ENCODE data around the gene ACTL9.

ACTL9 gene

GRCh38 chr19:8673276-8673891 lies 25.2 kb downstream of the ACTL9 start:
- Histone ChIP-seq H3K27me3 (ENCODE audit: control insufficient read depth, insufficient read depth, low read length) (no peaks in the 10 kb centered on the region), H3K4me2 (ENCODE audit: low read length) (no peak overlapping the region), H3K9ac (no peak overlapping the region), H3K4me1 (no peaks in the 10 kb centered on the region), H2AFZ (no peak overlapping the region), H3K27ac (no peak overlapping the region), H3K79me2 (no peaks in the 10 kb centered on the region), H3K36me3 (ENCODE audit: control insufficient read depth, insufficient read depth, low read length) (no peaks in the 10 kb centered on the region), H3K9me3 (ENCODE audit: control insufficient read depth, low read length) (no peaks in the 10 kb centered on the region), H3K4me3 (ENCODE audit: low read depth, low read length) (no peak overlapping the region)
- TF ChIP-seq CTCF (IDR thresholded peaks at IDR 0.05), result no peak

GRCh38 chr19:8666814-8667405 lies 31.7 kb downstream of the ACTL9 start:
- Histone ChIP-seq H3K27me3 (ENCODE audit: control insufficient read depth, insufficient read depth, low read length) (no peaks in the 10 kb centered on the region), H3K4me1 (no peaks in the 10 kb centered on the region), H2AFZ (no peak overlapping the region), H3K36me3 (ENCODE audit: control insufficient read depth, insufficient read depth, low read length) (no peaks in the 10 kb centered on the region), H3K27ac (no peak overlapping the region), H3K79me2 (no peaks in the 10 kb centered on the region), H3K9me3 (ENCODE audit: control insufficient read depth, low read length) (no peaks in the 10 kb centered on the region), H3K9ac (no peak overlapping the region), H3K4me2 (ENCODE audit: low read length) (no peak overlapping the region), H3K4me3 (ENCODE audit: low read depth, low read length) (no peak overlapping the region)
- no peak for TF ChIP-seq CTCF (IDR thresholded peaks at IDR 0.05)

- Histone ChIP-seq H3K4me3 (ENCODE audit: low read depth, low read length) (no peak overlapping the region), H3K9me3 (ENCODE audit: control insufficient read depth, low read length) (no peaks in the 10 kb centered on the region), H3K27me3 (ENCODE audit: control insufficient read depth, insufficient read depth, low read length) (no peaks in the 10 kb centered on the region), H2AFZ (no peak overlapping the region), H3K4me1 (no peaks in the 10 kb centered on the region), H3K9ac (no peak overlapping the region), H3K79me2 (no peaks in the 10 kb centered on the region), H3K27ac (no peak overlapping the region), H3K4me2 (ENCODE audit: low read length) (no peak overlapping the region), H3K36me3 (ENCODE audit: control insufficient read depth, insufficient read depth, low read length) (no peaks in the 10 kb centered on the region)
- no peak for TF ChIP-seq CTCF (IDR thresholded peaks at IDR 0.05)
Observed at GRCh38 chr19:8665468-8666213, 33.0 kb downstream of the ACTL9 start.

- Histone ChIP-seq H3K36me3 (ENCODE audit: control insufficient read depth, insufficient read depth, low read length) (no peaks in the 10 kb centered on the region), H3K9me3 (ENCODE audit: control insufficient read depth, low read length) (no peaks in the 10 kb centered on the region), H3K27me3 (ENCODE audit: control insufficient read depth, insufficient read depth, low read length) (no peaks in the 10 kb centered on the region)
Observed at GRCh38 chr19:8664671-8665057, 33.9 kb downstream of the ACTL9 start.

More at GRCh38 chr19:8664671-8665057, 33.9 kb downstream of the ACTL9 start:
- H3K4me1 ChIP-seq, result no peaks in the 10 kb centered on the region
- H3K4me3 ChIP-seq (ENCODE audit: low read depth, low read length), result no peak overlapping the region
- no peak overlapping the region for H3K9ac ChIP-seq
- no peak overlapping the region for H3K4me2 ChIP-seq (ENCODE audit: low read length)
- no peak overlapping the region for H2AFZ ChIP-seq
- no peak for TF ChIP-seq CTCF (IDR thresholded peaks at IDR 0.05)
- no peak overlapping the region for H3K27ac ChIP-seq
- no peaks in the 10 kb centered on the region for H3K79me2 ChIP-seq
